Measurements from ENCODE around the gene SORL1-AS1.
"Not testable (repeated sequence)": the region's sequence is repeated elsewhere in the genome, so short reads cannot be mapped to it uniquely, and the experiment has no call there.

Gene SORL1-AS1

GRCh38 chr11:121415856-121416255 lies 36.9 kb downstream of the SORL1-AS1 start:
- TF ChIP-seq CTCF (IDR thresholded peaks at IDR 0.05): no peak
- no peak overlapping the region for H3K27ac ChIP-seq

GRCh38 chr11:121414141-121414913 lies 38.4 kb downstream of the SORL1-AS1 start:
- no peaks in the 10 kb centered on the region for H3K27me3 ChIP-seq (ENCODE audit: insufficient read depth in 3 of 3, low read length in 2 of 3)
- WGBS, 3 donors: 91 to 96% (median 92%) methylated on average over 2 of the region's 2 CpGs
- ATAC-seq: no peak

More at GRCh38 chr11:121415856-121416255, 36.9 kb downstream of the SORL1-AS1 start:
- Histone ChIP-seq H3K9me3 (no peaks in the 10 kb centered on the region), H3K4me1 (no peaks in the 10 kb centered on the region), H3K4me3 (no peak overlapping the region), H3K36me3 (ENCODE audit: insufficient read depth in 1 of 2, low read depth in 1 of 2) (no peaks in the 10 kb centered on the region), H3K27me3 (ENCODE audit: insufficient read depth in 3 of 3, low read length in 2 of 3) (no peaks in the 10 kb centered on the region)
- ATAC-seq (no peak), DNase-seq (no peak)
- intact Hi-C loops (cut with DNase I): no loop called here
- 6 to 71% (median 31%) methylated on average over 1 of the region's 1 CpG for WGBS, 3 donors

GRCh38 chr11:121412711-121413415 lies 39.9 kb downstream of the SORL1-AS1 start:
- ATAC-seq (no peak), DNase-seq (no peak)
- TF ChIP-seq CTCF (IDR thresholded peaks at IDR 0.05): no peak
- 56 to 66% (median 65%) methylated on average over 4 of the region's 4 CpGs for WGBS, 3 donors
- no peak overlapping the region for H3K4me3 ChIP-seq
- H3K27me3 ChIP-seq (ENCODE audit: insufficient read depth in 3 of 3, low read length in 2 of 3): no peaks in the 10 kb centered on the region
- H3K27ac ChIP-seq: no peak overlapping the region
- intact Hi-C loops (cut with DNase I): no loop called here
- no peaks in the 10 kb centered on the region for H3K9me3 ChIP-seq
- no peaks in the 10 kb centered on the region for H3K4me1 ChIP-seq
- no peaks in the 10 kb centered on the region for H3K36me3 ChIP-seq (ENCODE audit: insufficient read depth in 1 of 2, low read depth in 1 of 2)

More at GRCh38 chr11:121414141-121414913, 38.4 kb downstream of the SORL1-AS1 start:
- Histone ChIP-seq H3K4me1 (no peaks in the 10 kb centered on the region), H3K36me3 (ENCODE audit: insufficient read depth in 1 of 2, low read depth in 1 of 2) (no peaks in the 10 kb centered on the region), H3K4me3 (no peak overlapping the region), H3K27ac (no peak overlapping the region), H3K9me3 (no peaks in the 10 kb centered on the region)
- no peak for TF ChIP-seq CTCF (IDR thresholded peaks at IDR 0.05)
- intact Hi-C loops (cut with DNase I): no loop called here
- DNase-seq: no peak

GRCh38 chr11:121412000-121412587 lies 40.7 kb downstream of the SORL1-AS1 start:
- Histone ChIP-seq H3K4me1 (no peaks in the 10 kb centered on the region), H3K4me3 (no peak overlapping the region), H3K27me3 (ENCODE audit: insufficient read depth in 3 of 3, low read length in 2 of 3) (no peaks in the 10 kb centered on the region), H3K9me3 (no peaks in the 10 kb centered on the region), H3K36me3 (ENCODE audit: insufficient read depth in 1 of 2, low read depth in 1 of 2) (no peaks in the 10 kb centered on the region), H3K27ac (no peak overlapping the region)
- 93 to 96% (median 95%) methylated on average over 4 of the region's 4 CpGs for WGBS, 3 donors
- intact Hi-C loops (cut with DNase I): no loop called here
- ATAC-seq (no peak), DNase-seq (no peak)
- TF ChIP-seq CTCF (IDR thresholded peaks at IDR 0.05): no peak

- H3K4me3 ChIP-seq; DNase-seq; H3K27ac ChIP-seq; H3K9me3 ChIP-seq; intact Hi-C loops (cut with DNase I); H3K27me3 ChIP-seq (ENCODE audit: insufficient read depth in 3 of 3, low read length in 2 of 3); ATAC-seq; H3K36me3 ChIP-seq (ENCODE audit: insufficient read depth in 1 of 2, low read depth in 1 of 2); H3K4me1 ChIP-seq: not testable (repeated sequence)
Measured at GRCh38 chr11:121411330-121411729, 41.4 kb downstream of the SORL1-AS1 start.

- 97 to 99% (median 97%) methylated on average over 2 of the region's 2 CpGs for WGBS, 3 donors
Measured at GRCh38 chr11:121410041-121410440, 42.7 kb downstream of the SORL1-AS1 start.

More at GRCh38 chr11:121410041-121410440, 42.7 kb downstream of the SORL1-AS1 start:
- H3K27me3 ChIP-seq (ENCODE audit: insufficient read depth in 3 of 3, low read length in 2 of 3); ATAC-seq; intact Hi-C loops (cut with DNase I); H3K4me3 ChIP-seq; H3K4me1 ChIP-seq; H3K36me3 ChIP-seq (ENCODE audit: insufficient read depth in 1 of 2, low read depth in 1 of 2); H3K9me3 ChIP-seq; DNase-seq; H3K27ac ChIP-seq: not testable (repeated sequence)
